ENCODE measurements around the gene CCDC148.

Gene CCDC148

DNA sequence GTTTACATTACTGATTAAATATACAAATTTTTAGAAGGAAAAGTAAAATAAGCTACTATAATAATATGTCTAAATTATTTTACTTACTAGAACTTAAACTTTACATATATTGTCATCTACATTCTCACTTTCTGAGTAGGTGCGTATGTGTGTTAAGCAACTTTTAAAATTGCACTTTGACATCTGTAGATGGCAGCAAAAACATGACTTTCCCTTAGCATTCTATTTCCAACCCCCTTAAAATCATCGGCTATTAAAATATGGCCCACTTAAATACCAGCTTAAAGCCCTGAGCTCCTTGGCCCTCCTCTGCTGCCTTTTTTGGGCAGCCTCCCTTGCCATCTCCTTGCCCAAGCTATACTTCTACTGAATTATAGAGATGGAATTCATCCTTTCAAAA is 276.9 kb downstream of the CCDC148 start:
- in situ Hi-C loops (cut with MboI; ENCODE audit: low pct_unique_long_range_greater_than_20kb, low sequenced_read_pairs, unreplicated experiment) = no loop called here
- DNase-seq (ENCODE audit: low spot score) = no peak

DNA sequence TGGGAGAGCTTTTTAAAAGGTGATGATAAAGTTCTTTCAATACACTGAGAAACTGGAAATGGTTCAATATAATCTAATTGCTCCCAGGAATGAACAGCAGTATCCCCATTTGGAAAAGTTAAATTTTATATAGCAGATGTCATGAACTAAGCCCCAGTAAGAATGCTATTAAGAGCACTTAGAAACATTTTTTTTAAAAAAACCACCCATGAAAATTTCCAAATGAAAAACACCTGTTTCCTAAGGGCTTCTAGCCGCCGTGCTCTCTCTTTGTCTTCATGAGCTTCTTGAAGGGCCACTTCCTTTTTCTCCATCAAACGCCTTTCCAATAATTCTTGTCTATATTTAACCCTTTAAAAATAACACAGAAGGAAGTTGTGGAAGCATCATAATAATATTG is 277.9 kb downstream of the CCDC148 start:
- DNase-seq (ENCODE audit: low spot score) = no peak
- in situ Hi-C loops (cut with MboI; ENCODE audit: low pct_unique_long_range_greater_than_20kb, low sequenced_read_pairs, unreplicated experiment) = no loop called here
- no peak for TF ChIP-seq CTCF (IDR thresholded peaks at IDR 0.05; ENCODE audit: extremely low read depth, insufficient read depth, missing control alignments)

More for the DNA sequence above, 276.9 kb downstream of the CCDC148 start:
- peak; percentile 49 for TF ChIP-seq CTCF (IDR thresholded peaks at IDR 0.05; ENCODE audit: extremely low read depth, insufficient read depth, missing control alignments)

DNA sequence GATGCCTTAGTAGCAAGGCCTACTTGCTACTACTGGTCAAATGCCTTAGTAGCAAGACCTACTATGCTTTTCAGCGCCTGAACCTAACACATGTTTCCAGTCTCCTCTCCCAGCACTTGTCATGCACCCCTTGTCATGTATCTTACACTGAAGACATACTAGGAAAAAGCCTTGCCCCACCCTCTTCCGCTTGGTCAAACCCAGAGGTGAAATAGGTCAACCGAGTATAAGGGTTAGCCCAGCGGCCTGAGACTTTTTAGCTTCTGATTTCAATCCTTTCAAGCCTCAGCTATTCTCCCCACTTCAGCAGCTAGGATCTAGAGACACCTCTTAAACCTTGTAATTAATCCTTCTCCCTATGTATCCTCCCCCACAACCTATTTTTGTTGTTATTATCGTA is 281.6 kb downstream of the CCDC148 start:
- DNase-seq (ENCODE audit: low spot score) = no peak
- in situ Hi-C loops (cut with MboI; ENCODE audit: low pct_unique_long_range_greater_than_20kb, low sequenced_read_pairs, unreplicated experiment) = no loop called here
- TF ChIP-seq CTCF (IDR thresholded peaks at IDR 0.05; ENCODE audit: extremely low read depth, insufficient read depth, missing control alignments) = no peak

- in situ Hi-C loops (cut with MboI; ENCODE audit: low pct_unique_long_range_greater_than_20kb, low sequenced_read_pairs, unreplicated experiment) = no loop called here
- no peak for DNase-seq (ENCODE audit: low spot score)
- TF ChIP-seq CTCF (IDR thresholded peaks at IDR 0.05; ENCODE audit: extremely low read depth, insufficient read depth, missing control alignments) = no peak
These were observed 282.1 kb downstream of the CCDC148 start for GRCh38 chr2:158174495-158174894.

- DNase-seq (ENCODE audit: low spot score) = no peak
- TF ChIP-seq CTCF (IDR thresholded peaks at IDR 0.05; ENCODE audit: extremely low read depth, insufficient read depth, missing control alignments) = no peak
- in situ Hi-C loops (cut with MboI; ENCODE audit: low pct_unique_long_range_greater_than_20kb, low sequenced_read_pairs, unreplicated experiment) = no loop called here
These were observed 283.8 kb downstream of the CCDC148 start for GRCh38 chr2:158172719-158173118.

- no peak for DNase-seq (ENCODE audit: low spot score)
- in situ Hi-C loops (cut with MboI; ENCODE audit: low pct_unique_long_range_greater_than_20kb, low sequenced_read_pairs, unreplicated experiment) = no loop called here
- no peak for TF ChIP-seq CTCF (IDR thresholded peaks at IDR 0.05; ENCODE audit: extremely low read depth, insufficient read depth, missing control alignments)
These were observed 302.0 kb downstream of the CCDC148 start for GRCh38 chr2:158154596-158154995.

Data from GM13977 (cell line).